Gastroesophageal sphincter (tissue), 3 donors: ENCODE results near the gene COL4A6.

Source experiments
- CTCF ChIP-seq, 4 experiments: fragments of 200-600 bp in 2 of 4; fragments of 450-650 bp in 2 of 4; sonication (generic) in 1 of 4; IDR thresholded peaks; one replicate each; pipeline ENCODE4 v1.5.1; 2017 to 2019; ENCODE audit warnings: antibody characterized with exemption in 4 of 4, mild to moderate bottlenecking in 2 of 4, moderate library complexity in 2 of 4
- POLR2A ChIP-seq, 2 donors: fragments of 450-650 bp; IDR thresholded peaks; one replicate each; pipeline ENCODE4 v1.6.1; 2017; ENCODE audit warnings: antibody characterized with exemption in 2 of 2, mild to moderate bottlenecking in 2 of 2, moderate library complexity in 1 of 2
- POLR2AphosphoS5 ChIP-seq: sonication (generic); formaldehyde crosslinking; IDR thresholded peaks from one replicate; pipeline ENCODE4 v1.6.1; 2017; ENCODE audit warnings: antibody characterized with exemption

GRCh38 chrX:108216405-108216804 is 221.8 kb downstream of the COL4A6 start:
- no peak for TF ChIP-seq POLR2A (IDR thresholded peaks at IDR 0.05)
- no peak for TF ChIP-seq POLR2AphosphoS5
- no peak for TF ChIP-seq CTCF (IDR thresholded peaks at IDR 0.05)
